ENCODE data around the gene JAK2. TPM values are rescaled to one million over a fixed set of nuclear protein-coding genes. Genes with fewer than 3 reads are reported as not detected.

JAK2 gene
- total RNA-seq, 1 donor from 2014 or later, result 28.4 TPM

GRCh38 chr9:4973902-4974301, 11.2 kb upstream of the JAK2 start:
- DNase-seq (ENCODE audit: low spot score), result no peak
- no peak for ATAC-seq
- intact Hi-C loops (cut with DNase I), result no loop called here

DNA sequence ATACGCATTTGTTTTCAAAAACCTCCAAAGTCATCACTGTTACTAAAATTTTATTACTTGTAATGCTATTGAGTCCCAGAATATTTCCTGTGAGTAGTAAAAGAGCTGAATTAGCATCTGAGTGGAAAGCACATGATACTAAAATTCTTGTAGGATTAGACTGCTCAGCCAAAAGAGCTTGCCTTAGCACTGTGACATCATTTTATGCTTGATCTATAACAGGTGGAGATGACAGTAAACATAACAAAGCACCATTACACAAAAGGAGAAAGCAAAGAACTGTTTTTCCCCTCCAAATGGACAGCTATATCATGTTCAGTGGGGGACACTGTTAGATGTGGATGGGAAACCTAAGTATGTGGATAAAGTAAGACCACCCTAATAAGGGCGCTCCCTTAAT, 5.8 kb upstream of the JAK2 start:
- no peak for DNase-seq (ENCODE audit: low spot score)
- intact Hi-C loops (cut with DNase I), result no loop called here
- no peak for ATAC-seq

- DNase-seq (ENCODE audit: low spot score) (no peak), ATAC-seq (no peak)
- intact Hi-C loops (cut with DNase I), result loop anchor here (10.0 kb wide), 1 partner anchor 215 kb away; no protein-coding TSS in a partner anchor
Measured at GRCh38 chr9:4980086-4980727, 4.9 kb upstream of the JAK2 start.

DNA sequence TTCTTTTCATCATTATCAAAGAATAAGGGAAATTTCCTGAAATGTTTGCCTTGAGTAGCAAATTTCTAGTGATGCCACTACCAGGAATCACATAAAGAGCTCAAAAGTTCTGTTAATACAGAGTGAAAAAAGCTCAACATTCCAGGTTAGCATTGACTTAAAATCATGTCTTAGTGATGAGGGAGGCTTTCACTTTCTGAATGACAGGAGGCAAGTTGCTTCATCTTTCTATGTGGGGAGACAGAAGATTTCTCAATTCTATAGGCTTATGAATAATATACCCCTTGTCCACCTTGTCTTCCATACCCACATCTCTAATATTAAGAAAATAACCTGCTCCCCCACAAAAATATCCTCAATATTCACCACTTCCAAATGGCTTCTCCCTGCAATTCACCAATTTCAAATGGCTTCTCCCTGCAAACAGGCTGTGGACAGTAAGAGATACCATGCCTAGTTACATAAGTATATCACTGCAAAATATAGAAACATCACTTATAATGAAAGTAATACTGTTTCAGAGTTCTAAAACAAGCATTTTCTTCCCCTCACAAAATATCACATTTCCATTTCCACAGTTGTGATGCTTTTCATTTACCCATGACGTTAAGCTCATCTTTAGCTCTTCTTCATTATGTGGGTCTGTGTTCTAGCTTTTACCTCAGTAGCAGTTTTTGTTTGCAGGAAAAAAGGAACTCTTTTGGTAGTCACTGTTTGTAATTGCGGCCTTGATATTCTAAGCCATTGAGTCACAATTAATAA, 2.2 kb upstream of the JAK2 start:
- intact Hi-C loops (cut with DNase I), result loop anchor here (10.0 kb wide), 1 partner anchor 218 kb away; no protein-coding TSS in a partner anchor
- no peak for DNase-seq (ENCODE audit: low spot score)
- ATAC-seq, result no peak

DNA sequence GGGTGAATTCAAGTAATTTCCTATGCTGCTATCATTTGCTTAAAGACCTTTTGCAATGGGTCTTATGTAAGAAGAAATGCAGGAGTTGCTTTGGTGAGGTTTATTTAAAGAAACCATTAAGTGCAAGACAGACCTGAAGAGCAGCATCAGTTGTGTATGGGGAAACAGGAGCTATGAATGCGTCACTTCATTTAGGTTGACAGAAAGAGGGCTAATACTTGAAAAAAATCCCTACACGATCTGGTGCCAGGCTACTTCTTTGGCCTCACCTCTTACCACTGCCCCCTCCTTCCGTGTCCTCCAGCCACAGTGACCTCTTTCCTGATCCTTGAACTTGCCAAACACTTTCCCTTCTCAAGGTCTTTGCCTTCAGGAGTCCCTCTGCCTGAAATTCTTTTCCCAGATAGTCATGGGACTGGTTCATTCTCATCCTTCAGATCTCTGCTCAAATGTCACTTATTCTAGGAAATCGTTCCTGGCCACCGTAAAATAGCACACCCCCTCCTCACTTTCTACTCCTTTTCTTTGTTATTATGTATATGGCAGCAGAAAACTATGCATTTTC, 1.4 kb upstream of the JAK2 start:
- intact Hi-C loops (cut with DNase I), result loop anchor here (10.0 kb wide), 1 partner anchor 219 kb away; no protein-coding TSS in a partner anchor
- ATAC-seq (no peak), DNase-seq (ENCODE audit: low spot score) (no peak)

- DNase-seq (ENCODE audit: low spot score) (no peak), ATAC-seq (peak; percentile 52)
- intact Hi-C loops (cut with DNase I), result loop anchor here (10.0 kb wide), 1 partner anchor 219 kb away; no protein-coding TSS in a partner anchor
Measured at GRCh38 chr9:4984171-4984620, 876 bp upstream of the JAK2 start.

DNA sequence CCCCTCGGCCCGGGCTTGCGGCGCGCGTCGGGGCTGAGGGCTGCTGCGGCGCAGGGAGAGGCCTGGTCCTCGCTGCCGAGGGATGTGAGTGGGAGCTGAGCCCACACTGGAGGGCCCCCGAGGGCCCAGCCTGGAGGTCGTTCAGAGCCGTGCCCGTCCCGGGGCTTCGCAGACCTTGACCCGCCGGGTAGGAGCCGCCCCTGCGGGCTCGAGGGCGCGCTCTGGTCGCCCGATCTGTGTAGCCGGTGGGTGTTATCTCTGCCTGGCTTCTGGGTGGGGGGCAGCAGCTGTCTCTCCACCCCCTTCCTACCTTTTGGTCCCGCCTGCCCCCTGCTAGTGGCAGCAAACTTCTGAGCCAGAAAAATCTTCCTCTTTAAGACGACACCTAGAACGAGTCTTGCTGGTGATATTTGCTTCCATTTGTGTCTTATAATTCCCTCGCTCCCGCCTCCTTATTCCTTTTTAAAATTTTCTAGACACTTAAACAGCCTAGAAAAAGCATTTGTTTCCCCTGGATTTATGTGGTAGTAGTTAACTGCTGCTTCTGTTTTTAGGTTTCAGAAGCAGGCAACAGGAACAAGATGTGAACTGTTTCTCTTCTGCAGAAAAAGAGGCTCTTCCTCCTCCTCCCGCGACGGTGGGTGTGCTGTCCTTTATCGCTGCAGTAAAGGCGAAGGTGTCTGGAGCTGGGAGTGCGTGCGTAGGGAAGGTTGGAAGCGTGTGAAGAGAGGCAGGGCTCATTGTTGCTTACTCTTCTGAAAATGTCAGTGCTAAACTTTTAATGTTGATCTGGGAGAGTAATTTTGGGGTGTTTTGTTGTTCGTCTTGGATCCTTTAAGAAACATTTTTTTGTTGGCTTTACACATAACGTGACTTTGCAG, 554 bp downstream of the JAK2 start:
- DNase-seq (ENCODE audit: low spot score) (peak; percentile 69), ATAC-seq (no peak)
- intact Hi-C loops (cut with DNase I), result loop anchor here (10.0 kb wide), 1 partner anchor 221 kb away; no protein-coding TSS in a partner anchor

- intact Hi-C loops (cut with DNase I), result loop anchor here (10.0 kb wide), 1 partner anchor 221 kb away; no protein-coding TSS in a partner anchor
- ATAC-seq, result no peak
- no peak for DNase-seq (ENCODE audit: low spot score)
Measured at GRCh38 chr9:4986296-4986695, 1.2 kb downstream of the JAK2 start.

DNA sequence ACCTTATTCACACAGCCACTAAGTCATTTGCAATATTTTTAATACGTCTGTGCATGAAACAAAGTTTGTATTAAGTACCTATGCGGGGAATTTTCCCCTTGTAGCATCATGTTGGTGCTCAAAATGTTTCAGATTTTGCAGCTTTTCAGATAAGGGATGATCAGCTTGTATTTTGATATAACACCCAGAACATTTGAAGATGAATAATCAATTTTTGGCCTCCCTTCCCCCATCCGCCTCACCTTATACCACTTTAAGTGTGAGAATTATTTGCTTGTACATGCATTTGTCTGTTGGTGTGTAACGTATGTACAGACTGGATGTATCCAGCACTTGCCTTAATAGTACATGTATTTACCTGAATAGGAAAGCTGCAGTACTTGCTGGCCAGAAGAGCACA, 1.7 kb downstream of the JAK2 start:
- no peak for ATAC-seq
- DNase-seq (ENCODE audit: low spot score), result no peak
- intact Hi-C loops (cut with DNase I), result loop anchor here (10.0 kb wide), 1 partner anchor 222 kb away; no protein-coding TSS in a partner anchor

DNA sequence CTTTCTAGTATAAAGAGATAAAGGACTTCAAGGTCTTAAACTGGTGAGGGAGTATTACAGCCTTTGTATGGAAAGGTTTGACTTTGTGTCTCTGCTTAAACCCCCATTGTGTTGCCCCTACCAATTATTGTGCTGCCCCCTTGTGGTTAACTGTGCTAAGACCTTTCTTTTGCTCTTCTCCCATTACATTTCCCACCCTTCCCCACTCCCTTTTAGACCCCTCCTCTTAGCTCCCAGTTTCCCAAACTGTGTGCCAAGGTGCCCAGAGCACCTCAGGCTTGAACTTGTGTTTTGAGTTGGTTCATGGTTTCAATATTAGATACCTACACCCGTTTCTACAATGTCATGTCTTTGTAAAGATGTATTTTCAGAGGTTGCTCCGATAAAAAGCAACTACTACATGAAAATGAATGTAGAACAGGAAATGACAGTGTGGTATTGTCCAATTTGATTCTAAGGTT, 2.9 kb downstream of the JAK2 start:
- intact Hi-C loops (cut with DNase I), result loop anchor here (10.0 kb wide), 1 partner anchor 223 kb away; no protein-coding TSS in a partner anchor
- DNase-seq (ENCODE audit: low spot score) (no peak), ATAC-seq (no peak)

DNA sequence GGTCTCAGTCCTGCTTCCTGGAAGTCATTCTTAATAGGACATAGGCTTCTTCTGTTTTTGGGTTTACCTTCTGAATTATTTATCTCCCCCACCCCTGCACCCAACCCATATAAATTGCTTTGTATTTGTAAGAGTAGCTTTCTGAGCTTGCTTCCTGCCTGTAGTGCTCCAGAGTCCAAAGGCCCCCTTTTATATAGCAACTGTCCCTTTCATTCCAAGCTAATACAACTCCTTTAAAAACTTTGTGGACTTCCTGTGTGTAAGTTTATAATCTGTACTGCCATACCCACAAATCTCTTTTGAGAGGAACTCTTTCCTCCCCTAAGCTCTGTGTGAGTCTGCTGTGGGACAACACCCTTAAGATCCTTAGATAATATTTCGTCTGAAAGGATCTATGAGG, 7.8 kb downstream of the JAK2 start:
- no peak for ATAC-seq
- intact Hi-C loops (cut with DNase I), result no loop called here

GRCh38 chr9:4994166-4994890, 9.3 kb downstream of the JAK2 start:
- ATAC-seq (no peak), DNase-seq (ENCODE audit: low spot score) (no peak)
- intact Hi-C loops (cut with DNase I), result no loop called here

More for the DNA sequence above, 7.8 kb downstream of the JAK2 start:
- no peak for DNase-seq (ENCODE audit: low spot score)

DNA sequence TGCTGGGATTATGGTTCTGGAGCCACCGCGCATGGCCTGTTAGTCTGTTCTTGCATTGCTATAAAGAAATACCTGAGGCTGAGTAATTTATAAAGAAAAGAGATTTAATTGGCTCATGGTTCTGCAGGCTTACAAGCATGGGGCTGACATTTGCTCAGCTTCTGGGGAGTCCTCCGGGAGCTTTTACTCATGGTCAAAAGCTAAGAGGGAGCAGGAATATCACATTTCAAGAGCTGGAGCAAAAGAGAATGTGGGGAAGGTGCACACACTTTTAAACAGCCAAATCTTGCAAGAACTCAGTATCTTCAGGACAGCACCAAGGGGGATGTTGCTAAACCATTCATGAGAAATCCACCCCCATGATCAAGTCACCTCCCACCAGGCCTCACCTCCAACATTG, 12.1 kb downstream of the JAK2 start:
- DNase-seq (ENCODE audit: low spot score) (no peak), ATAC-seq (no peak)
- intact Hi-C loops (cut with DNase I), result no loop called here

- intact Hi-C loops (cut with DNase I), result no loop called here
- ATAC-seq, result no peak
- DNase-seq (ENCODE audit: low spot score), result no peak
Measured at GRCh38 chr9:4997631-4998030, 12.6 kb downstream of the JAK2 start.

DNA sequence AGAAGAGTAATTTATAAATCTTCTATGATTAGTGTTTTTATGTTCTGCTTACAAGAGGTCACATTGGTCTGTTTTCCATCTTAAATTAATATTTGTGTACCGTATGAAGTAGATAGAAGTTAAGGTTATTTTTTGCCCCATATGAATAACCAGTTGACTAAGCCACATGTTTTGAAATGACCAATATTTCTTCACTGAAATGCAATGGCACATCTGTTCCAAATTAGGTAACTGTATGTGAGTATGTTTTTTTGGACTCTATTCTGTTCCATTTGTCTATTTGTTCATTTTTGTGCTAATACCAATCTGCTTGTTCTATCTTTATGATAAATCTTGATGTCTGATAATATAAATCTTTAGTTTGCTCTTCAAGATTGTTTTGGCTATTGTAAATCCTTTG, 17.7 kb downstream of the JAK2 start:
- intact Hi-C loops (cut with DNase I), result no loop called here
- no peak for ATAC-seq
- DNase-seq (ENCODE audit: low spot score), result no peak

DNA sequence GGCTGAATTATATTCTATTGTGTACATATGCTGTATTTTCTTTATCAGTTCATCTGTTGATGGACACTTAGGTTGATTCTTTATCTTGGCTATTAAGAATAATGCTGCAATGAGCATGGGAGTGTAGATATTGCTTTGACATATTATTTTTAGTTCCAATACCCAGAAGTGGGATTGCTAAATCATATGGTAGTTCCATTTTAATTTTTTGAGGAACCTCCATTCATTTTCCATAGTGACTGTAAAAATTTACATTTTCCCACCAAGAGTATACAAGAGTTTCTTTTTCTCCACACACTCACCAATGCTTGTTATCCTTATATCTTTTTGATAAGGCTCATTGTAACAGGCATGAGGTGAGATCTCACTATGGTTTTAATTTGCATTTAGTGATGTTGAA, 19.4 kb downstream of the JAK2 start:
- no peak for DNase-seq (ENCODE audit: low spot score)
- intact Hi-C loops (cut with DNase I), result no loop called here
- no peak for ATAC-seq

GRCh38 chr9:5008202-5008601, 23.1 kb downstream of the JAK2 start:
- ATAC-seq (no peak), DNase-seq (ENCODE audit: low spot score) (no peak)
- intact Hi-C loops (cut with DNase I), result no loop called here

DNA sequence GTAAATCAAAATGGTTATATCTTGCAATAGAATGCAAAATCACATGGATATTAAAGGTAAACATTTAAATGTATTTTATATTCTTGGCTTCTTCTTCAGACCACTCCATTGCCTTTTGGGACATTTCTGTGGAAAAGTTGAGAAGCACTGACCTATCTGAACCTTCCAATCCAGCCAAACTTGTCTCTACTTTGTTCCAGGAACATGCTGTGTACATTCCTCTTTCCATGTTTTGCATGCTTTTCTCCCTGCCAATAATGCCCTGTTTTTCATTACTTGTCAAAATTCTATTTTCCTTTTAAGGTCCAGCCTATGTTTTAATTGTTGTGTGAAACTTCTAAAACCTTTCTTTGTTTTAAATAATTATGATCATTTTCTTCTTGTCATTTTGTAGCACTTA, 28.3 kb downstream of the JAK2 start:
- ATAC-seq (peak; percentile 82), DNase-seq (ENCODE audit: low spot score) (no peak)
- intact Hi-C loops (cut with DNase I), result no loop called here

Measured in sciatic nerve (tissue), 2 donors.